GM12891 (cell line): ENCODE data around the gene LONP1.
"Not testable (repeated sequence)": the region's sequence is repeated elsewhere in the genome, so short reads cannot be mapped to it uniquely, and the experiment has no call there.

ENCODE experiments used
- DNase-seq: peaks from one replicate; pipeline ENCODE4 v3.0.0; 2011; ENCODE audit warnings: low spot score; ENCODE audit not compliant: insufficient read length
- FAIRE-seq: peaks from 2 replicates; lab custom pipeline; 2011; peaks lifted over from hg19 to GRCh38; lab: Jason Lieb, UNC
- PAX5 ChIP-seq: IDR thresholded peaks from 2 replicates; pipeline ENCODE4 v1.6.1; 2011; ENCODE audit warnings: low read length, moderate library complexity, mild to moderate bottlenecking; ENCODE audit not compliant: insufficient read depth, severe bottlenecking
- POLR2A ChIP-seq: IDR thresholded peaks from 2 replicates; pipeline ENCODE4 v1.6.1; 2011; ENCODE audit warnings: low read depth, low read length, control low read depth
- POLR2AphosphoS5 ChIP-seq: IDR thresholded peaks from 2 replicates; pipeline ENCODE4 v1.6.1; 2011; ENCODE audit warnings: low read depth, low read length, control low read depth
- POU2F2 ChIP-seq: IDR thresholded peaks from 2 replicates; pipeline ENCODE4 v1.6.1; 2011; ENCODE audit warnings: low read depth, mild to moderate bottlenecking, control low read depth, low read length, moderate library complexity
- SPI1 ChIP-seq: IDR thresholded peaks from 2 replicates; pipeline ENCODE4 v1.6.1; 2011; ENCODE audit warnings: low read depth, low read length, control low read depth
- TAF1 ChIP-seq: IDR thresholded peaks from 2 replicates; pipeline ENCODE4 v1.6.1; 2011; ENCODE audit warnings: low read depth, low read length, control low read depth

The LONP1 gene

DNA sequence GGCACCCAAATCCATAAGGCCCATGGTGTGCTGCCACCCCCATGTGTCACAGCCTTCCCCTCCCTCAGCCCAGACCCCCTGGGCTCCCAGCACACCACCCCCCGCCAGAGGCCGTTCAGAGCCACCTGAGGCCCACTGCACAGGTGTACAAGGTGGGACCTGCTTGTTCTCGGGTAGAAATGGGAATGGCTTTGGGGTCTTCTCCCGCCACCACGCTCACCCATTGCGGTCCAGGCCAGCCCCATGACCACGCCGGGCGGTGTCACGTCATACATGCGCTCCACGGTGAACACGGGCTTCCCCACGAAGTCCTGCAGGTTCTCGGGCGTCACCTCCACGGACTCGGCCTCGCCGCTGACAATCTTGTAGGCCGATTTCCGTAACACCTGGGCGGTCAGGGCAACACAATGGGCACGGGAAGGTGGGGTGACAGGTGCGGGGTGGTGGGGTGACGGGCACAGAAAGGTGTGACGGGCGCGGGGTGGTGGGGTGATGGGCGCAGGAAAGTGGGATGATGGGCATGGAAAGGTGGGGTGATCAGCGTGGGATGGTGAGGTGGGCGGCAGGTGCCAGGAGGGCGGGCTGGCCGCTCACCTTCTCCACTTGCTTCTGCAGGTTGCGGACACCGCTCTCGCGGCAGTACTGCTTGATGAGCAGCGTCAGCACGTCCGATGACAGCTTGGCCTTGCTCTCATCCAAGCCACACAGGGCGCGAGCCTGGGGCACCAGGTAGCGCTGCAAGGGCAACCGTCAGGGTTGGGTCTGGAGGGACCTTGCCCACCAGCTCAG is 25.6 kb downstream of the LONP1 start:
- FAIRE-seq = no peak
- peak; percentile 58; the same call in 1 of the 2 replicates for TF ChIP-seq POLR2A
- no peak for TF ChIP-seq TAF1
- TF ChIP-seq POU2F2 = no peak
- TF ChIP-seq POLR2AphosphoS5 = peak; percentile 15; the same call in 1 of the 2 replicates
- no peak for TF ChIP-seq SPI1
- TF ChIP-seq PAX5 = no peak

DNA sequence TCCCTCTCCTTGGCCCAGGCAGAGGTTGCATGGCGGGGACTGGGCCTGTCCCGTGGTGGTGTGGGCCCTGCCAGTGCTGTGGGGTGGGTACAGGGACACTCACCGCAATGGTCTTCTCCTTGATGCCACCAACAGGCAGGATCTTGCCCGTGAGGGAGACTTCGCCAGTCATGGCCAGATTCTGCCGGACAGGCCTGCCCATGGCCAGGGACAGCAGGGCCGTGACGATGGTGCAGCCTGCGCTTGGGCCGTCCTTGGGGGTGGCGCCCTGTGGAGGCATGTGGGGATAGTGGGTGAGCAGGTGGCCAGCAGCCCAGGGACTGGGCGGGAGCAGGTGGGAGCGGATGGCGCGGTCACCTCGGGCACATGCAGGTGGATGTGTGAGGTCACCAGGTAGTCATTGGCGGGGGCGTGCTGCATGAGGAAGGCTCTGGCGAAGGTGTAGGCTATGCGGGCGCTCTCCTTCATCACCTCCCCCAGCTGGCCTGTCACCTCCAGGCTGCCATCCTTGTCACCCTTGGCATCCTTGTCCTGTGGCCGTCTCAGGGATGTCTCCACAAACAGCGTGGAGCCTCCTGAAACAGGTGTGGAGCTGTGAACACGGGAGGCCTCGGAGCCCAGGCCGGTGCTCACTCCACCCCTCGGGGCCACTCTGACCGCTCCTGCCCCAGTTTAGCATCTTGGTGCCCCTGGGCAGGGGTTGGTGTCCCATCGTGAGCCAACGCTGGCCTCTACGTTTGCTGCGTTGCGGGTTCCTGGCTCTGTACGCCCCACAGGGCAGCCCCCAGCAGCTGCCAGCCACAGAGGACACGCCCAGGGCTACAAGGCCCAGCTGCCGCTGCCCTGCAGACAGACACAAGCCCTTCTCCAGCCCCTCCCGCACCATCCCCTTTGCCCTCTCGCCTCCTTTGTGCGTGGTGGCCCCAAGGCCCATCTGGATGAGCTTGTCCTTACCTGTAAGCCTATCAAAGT is 26.5 kb downstream of the LONP1 start:
- FAIRE-seq = peak; percentile 28
- TF ChIP-seq PAX5 = no peak
- no peak; the same call in none of the 2 replicates for TF ChIP-seq POLR2A
- TF ChIP-seq POLR2AphosphoS5 = peak; percentile 95
- 0 out of 2 replicates have a peak, but pooled peaks have one; percentile 46 for TF ChIP-seq POU2F2
- no peak for TF ChIP-seq SPI1
- DNase-seq = no peak

More for the DNA sequence above, 25.6 kb downstream of the LONP1 start:
- no peak for DNase-seq

DNA sequence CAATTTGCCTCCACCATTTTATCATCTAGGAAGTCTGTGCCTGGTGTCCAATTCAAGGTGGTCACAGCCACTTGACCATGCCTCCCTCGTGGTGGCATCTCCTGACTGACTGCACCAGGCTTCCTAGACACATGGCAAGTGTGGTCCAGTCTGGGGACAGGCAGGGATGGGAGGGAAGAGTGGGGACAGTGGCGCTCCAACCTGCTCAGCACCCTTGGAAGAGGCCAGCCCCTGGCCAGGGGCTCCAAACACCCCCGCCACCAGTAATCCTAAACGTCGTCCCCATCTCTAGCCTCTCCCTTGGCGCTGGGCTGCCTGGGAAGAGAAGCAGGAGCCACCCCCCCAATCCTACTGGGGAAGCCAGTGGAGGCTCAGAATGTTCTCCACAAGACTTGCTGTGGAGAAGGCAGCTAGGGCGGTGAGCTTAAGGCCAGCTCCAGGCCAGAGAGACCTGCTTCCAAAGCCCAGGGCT is 27.2 kb downstream of the LONP1 start:
- no peak; the same call in 1 of the 2 replicates for TF ChIP-seq POU2F2
- TF ChIP-seq POLR2A = peak; percentile 64
- DNase-seq = no peak
- FAIRE-seq = no peak

DNA sequence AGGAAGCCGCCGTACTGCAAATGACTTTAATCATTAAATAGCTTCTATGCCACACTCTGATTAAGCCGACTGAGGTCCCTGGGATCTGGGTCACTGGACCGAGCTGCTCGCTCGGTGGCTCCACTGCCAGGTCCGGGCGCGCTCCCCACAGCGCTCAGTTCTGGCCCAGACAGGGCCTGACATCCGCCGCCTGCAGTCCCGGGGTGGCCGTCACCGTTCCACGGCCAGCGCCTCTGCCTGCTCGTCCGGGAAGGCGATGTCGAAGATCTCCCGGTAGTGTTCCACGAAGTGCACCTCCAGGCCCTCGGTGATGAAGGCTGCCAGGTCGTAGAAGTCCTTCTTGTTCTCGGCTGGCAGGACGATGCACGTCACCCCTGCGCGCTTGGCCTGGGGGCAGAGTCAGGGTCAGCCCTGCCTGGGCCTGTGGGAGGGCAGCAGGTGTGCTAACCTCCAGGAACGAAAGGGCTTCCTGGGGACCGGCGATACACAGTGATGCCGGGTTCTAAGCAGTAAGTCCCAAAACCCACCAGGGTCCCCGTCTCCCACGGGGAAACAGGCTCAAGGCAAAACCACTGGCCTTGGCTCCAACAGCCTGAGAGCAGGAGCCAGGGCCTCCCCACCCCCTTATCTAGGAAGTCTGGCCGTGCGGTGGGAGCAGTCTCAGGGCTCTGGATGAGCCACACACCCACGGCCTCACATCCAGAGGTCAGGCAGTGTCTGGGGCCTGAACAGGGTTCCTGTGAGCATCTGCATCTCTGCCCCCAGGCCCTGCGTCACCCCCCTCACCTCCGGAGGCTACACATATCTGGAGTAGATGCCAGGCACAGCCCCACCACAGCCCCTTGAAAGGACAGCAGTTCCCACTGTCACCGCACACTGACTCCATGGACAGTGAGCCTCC is 27.9 kb downstream of the LONP1 start:
- TF ChIP-seq POU2F2 = no peak
- TF ChIP-seq TAF1 = no peak
- no peak; the same call in 1 of the 2 replicates for TF ChIP-seq POLR2AphosphoS5
- no peak for TF ChIP-seq PAX5
- no peak; the same call in 1 of the 2 replicates for TF ChIP-seq POLR2A
- TF ChIP-seq SPI1 = no peak
- FAIRE-seq (no peak), DNase-seq (no peak)

DNA sequence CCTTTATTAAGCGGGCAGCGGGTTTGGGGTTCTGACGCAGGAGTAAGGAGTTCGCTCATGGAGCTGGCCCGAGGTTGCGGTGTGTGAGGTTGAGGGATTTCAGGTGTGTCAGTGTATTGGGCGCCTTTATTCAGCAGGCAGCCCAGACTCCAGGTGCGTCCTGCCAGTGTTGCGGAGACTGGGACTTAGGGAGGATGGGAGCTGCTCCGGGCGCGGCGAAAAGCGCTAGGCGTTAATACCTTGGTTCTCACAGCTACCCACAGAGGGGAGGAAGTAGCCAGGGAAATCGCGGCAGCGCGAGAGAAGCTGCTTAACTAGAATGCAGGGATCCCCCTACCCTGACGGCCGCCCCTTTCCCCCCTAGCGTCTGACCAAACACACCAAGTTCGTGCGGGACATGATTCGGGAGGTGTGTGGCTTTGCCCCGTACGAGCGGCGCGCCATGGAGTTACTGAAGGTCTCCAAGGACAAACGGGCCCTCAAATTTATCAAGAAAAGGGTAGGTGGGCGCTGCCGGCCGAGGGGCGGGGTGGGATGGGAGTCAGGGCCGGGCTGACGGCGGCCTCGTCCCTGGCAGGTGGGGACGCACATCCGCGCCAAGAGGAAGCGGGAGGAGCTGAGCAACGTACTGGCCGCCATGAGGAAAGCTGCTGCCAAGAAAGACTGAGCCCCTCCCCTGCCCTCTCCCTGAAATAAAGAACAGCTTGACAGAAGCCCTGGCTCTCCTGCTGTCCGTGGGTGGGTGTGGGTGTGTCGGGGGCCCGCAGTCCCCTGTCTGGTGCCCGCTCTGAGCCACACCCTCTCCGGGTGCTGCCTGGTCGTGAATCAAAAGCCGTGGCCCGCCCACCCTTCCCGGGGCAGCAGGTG is 28.8 kb downstream of the LONP1 start:
- peak; percentile 72 for FAIRE-seq
- no peak for DNase-seq
- TF ChIP-seq TAF1 = 0 out of 2 replicates have a peak, but pooled peaks have one; percentile 14
- no peak for TF ChIP-seq PAX5
- TF ChIP-seq POU2F2 = no peak
- TF ChIP-seq POLR2AphosphoS5 = peak; percentile 29; the same call in 1 of the 2 replicates
- peak; percentile 16; the same call in 1 of the 2 replicates for TF ChIP-seq SPI1
- no peak; the same call in none of the 2 replicates for TF ChIP-seq POLR2A

DNA sequence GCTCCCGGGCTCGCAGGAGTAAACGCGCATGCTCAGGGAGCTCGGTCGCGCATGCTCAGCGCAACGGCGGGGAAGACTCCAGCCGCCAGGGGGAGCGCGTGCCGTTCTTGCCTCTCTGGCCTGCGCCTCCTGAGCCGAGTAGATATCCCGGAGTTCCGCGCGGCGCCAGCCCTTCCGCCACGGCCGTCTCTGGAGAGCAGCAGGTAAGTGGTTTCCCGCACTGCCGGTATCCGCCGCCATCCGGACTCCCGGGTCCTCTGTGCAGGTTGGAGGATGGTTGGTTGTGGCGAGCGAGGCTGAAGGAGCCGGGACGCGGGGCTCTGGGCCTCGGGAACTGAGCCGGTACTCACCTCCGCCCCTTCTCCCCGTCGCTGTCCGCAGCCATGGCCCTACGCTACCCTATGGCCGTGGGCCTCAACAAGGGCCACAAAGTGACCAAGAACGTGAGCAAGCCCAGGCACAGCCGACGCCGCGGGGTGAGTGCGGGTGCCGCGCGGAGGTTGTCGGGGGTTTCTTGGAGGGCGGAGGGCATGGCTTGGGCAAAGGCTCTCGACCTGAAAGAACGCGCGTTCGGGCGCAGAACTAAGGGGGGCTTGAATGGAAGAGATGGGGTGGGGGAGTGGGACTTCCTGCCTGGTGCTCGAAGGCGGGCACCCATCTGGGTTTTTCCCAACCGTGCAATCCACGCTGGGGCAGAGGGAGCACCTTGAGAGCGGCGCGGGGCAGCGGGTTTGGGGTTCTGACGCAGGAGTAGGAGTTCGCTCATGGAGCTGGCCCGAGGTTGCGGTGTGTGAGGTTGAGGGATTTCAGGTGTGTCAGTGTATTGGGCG is 29.6 kb downstream of the LONP1 start, which contains the start of gene RPL36:
TSS of gene RPL36 (plus strand) at position 171 of the 830 bp plus-strand sequence. CDS start at position 384, 213 bp downstream.
- FAIRE-seq (peak; percentile 99), DNase-seq (peak; percentile 97)
- TF ChIP-seq SPI1 (peak; percentile 28; the same call in 1 of the 2 replicates), POU2F2 (peak; percentile 95), PAX5 (peak; percentile 20), POLR2A (peak; percentile 99), POLR2AphosphoS5 (peak; percentile 99), TAF1 (peak; percentile 99)

DNA sequence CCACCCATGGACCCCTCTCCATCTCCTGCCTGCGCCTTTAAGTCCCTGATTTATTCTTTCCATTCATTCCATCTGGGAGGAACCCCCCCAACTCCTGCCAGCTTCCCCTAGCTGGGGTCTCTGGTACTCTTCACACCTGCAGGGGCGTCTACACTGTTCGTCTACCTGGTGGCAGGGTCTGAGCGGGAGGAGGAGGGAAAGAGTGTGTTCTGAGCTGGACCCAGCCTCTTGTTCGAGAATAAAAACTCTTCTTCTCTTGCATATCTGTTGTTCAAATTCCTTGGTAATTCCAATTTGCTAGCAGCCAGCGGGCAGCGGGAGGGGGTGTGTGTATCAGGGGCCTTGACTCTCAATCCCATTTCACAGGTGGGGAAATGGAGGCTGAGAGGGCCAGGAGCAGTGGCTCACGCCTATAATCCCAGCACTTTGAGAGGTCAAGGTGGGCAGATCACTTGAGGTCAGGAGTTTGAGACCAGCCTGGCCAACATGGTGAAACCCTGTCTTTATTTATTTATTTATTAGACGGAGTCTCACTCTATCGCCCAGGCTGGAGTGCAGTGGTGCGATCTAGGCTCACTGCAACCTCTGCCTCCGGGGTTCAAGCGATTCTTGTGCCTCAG is 31.6 kb downstream of the LONP1 start:
- FAIRE-seq, DNase-seq: not testable (repeated sequence)
